B cell (primary cell): ENCODE data around the gene SH3TC1.

Source experiments
- EZH2 ChIP-seq: IDR thresholded peaks from 2 replicates; pipeline ENCODE4 v1.6.1; 2012; ENCODE audit warnings: borderline replicate concordance, low read depth, mild to moderate bottlenecking, moderate library complexity, low read length; ENCODE audit not compliant: insufficient read depth, poor library complexity, severe bottlenecking
- TF ChIP-seq, protein P1 (sequence below): fragments of 200-600 bp; IDR thresholded peaks from one replicate; pipeline ENCODE4 v1.8.0; 2022; ENCODE audit warnings: antibody characterized with exemption, mild to moderate bottlenecking

- TF ChIP-seq, protein P1, sequence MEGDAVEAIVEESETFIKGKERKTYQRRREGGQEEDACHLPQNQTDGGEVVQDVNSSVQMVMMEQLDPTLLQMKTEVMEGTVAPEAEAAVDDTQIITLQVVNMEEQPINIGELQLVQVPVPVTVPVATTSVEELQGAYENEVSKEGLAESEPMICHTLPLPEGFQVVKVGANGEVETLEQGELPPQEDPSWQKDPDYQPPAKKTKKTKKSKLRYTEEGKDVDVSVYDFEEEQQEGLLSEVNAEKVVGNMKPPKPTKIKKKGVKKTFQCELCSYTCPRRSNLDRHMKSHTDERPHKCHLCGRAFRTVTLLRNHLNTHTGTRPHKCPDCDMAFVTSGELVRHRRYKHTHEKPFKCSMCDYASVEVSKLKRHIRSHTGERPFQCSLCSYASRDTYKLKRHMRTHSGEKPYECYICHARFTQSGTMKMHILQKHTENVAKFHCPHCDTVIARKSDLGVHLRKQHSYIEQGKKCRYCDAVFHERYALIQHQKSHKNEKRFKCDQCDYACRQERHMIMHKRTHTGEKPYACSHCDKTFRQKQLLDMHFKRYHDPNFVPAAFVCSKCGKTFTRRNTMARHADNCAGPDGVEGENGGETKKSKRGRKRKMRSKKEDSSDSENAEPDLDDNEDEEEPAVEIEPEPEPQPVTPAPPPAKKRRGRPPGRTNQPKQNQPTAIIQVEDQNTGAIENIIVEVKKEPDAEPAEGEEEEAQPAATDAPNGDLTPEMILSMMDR = no peak
- TF ChIP-seq EZH2 = no peak
These were observed 30.9 kb downstream of the SH3TC1 start for GRCh38 chr4:8230033-8230432.
